ENCODE results near the gene CES1.
A peak's percentile ranks its signal among the peaks of the same experiment; 100 is the strongest.
"Not testable (repeated sequence)": the region's sequence is repeated elsewhere in the genome, so short reads cannot be mapped to it uniquely, and the experiment has no call there.

Gene CES1

GRCh38 chr16:55832773-55833691 lies at the start of gene CES1:
TSS of gene CES1 (minus strand) at chr16:55833096. CDS start at chr16:55833055, 41 bp downstream.
- no peak for DNase-seq (ENCODE audit: low spot score)

GRCh38 chr16:55876854-55877253 lies 44.0 kb upstream of the CES1 start:
- no peak for DNase-seq (ENCODE audit: low spot score)

GRCh38 chr16:55875273-55875672 lies 42.4 kb upstream of the CES1 start, which contains the start of gene CES5A:
TSS of gene CES5A (minus strand) at chr16:55875373. CDS start at chr16:55875221, 152 bp downstream.
- no peak for DNase-seq (ENCODE audit: low spot score)

- no peak for DNase-seq (ENCODE audit: low spot score)
Observed at GRCh38 chr16:55873122-55873521, 40.2 kb upstream of the CES1 start.

GRCh38 chr16:55872130-55872529 lies 39.2 kb upstream of the CES1 start:
- DNase-seq (ENCODE audit: low spot score), result no peak

- no peak for DNase-seq (ENCODE audit: low spot score)
Observed at GRCh38 chr16:55871411-55872038, 38.6 kb upstream of the CES1 start.

GRCh38 chr16:55868980-55869379 lies 36.1 kb upstream of the CES1 start:
- no peak for DNase-seq (ENCODE audit: low spot score)

- DNase-seq (ENCODE audit: low spot score), result no peak
Observed at GRCh38 chr16:55868137-55868536, 35.2 kb upstream of the CES1 start.

- DNase-seq (ENCODE audit: low spot score), result no peak
Observed at GRCh38 chr16:55861288-55861687, 28.4 kb upstream of the CES1 start.

GRCh38 chr16:55857650-55858049 lies 24.8 kb upstream of the CES1 start:
- DNase-seq (ENCODE audit: low spot score), result not testable (repeated sequence)

- DNase-seq (ENCODE audit: low spot score), result no peak
Observed at GRCh38 chr16:55856950-55857349, 24.1 kb upstream of the CES1 start.

GRCh38 chr16:55853114-55853513 lies 20.2 kb upstream of the CES1 start:
- no peak for DNase-seq (ENCODE audit: low spot score)

GRCh38 chr16:55849536-55849935 lies 16.6 kb upstream of the CES1 start:
- no peak for DNase-seq (ENCODE audit: low spot score)

- no peak for DNase-seq (ENCODE audit: low spot score)
Observed at GRCh38 chr16:55846598-55847346, 13.9 kb upstream of the CES1 start.

GRCh38 chr16:55843105-55843395 lies 10.2 kb upstream of the CES1 start:
- no peak for DNase-seq (ENCODE audit: low spot score)

- DNase-seq (ENCODE audit: low spot score), result peak; percentile 50
Observed at GRCh38 chr16:55842369-55843104, 9.6 kb upstream of the CES1 start.

- no peak for DNase-seq (ENCODE audit: low spot score)
Observed at GRCh38 chr16:55839115-55839514, 6.2 kb upstream of the CES1 start.

- no peak for DNase-seq (ENCODE audit: low spot score)
Observed at GRCh38 chr16:55836158-55836611, 3.3 kb upstream of the CES1 start.

- DNase-seq (ENCODE audit: low spot score), result no peak
Observed at GRCh38 chr16:55835581-55835980, 2.7 kb upstream of the CES1 start.

- DNase-seq (ENCODE audit: low spot score), result not testable (repeated sequence)
Observed at GRCh38 chr16:55835173-55835572, 2.3 kb upstream of the CES1 start.

GRCh38 chr16:55834049-55834448 lies 1.2 kb upstream of the CES1 start:
- DNase-seq (ENCODE audit: low spot score), result no peak

- DNase-seq (ENCODE audit: low spot score), result no peak
Observed at GRCh38 chr16:55832425-55832772, 497 bp downstream of the CES1 start.
